Measurements from ENCODE around the gene APOL1.

Gene APOL1

GRCh38 chr22:36298601-36299000, 45.7 kb downstream of the APOL1 start:
- FAIRE-seq (no peak), DNase-seq (ENCODE audit: insufficient read length, low spot score) (no peak)
- TF ChIP-seq TAF1 (IDR thresholded peaks at IDR 0.05; ENCODE audit: low read depth, low read length) = no peak
- TF ChIP-seq POLR2AphosphoS5 (IDR thresholded peaks at IDR 0.05; ENCODE audit: low read depth, low read length) = no peak
- no peak for TF ChIP-seq PAX5 (IDR thresholded peaks at IDR 0.05; ENCODE audit: insufficient read depth, low read length, severe bottlenecking)
- TF ChIP-seq POLR2A (IDR thresholded peaks at IDR 0.05; ENCODE audit: low read depth, low read length) = no peak
- TF ChIP-seq SPI1 (IDR thresholded peaks at IDR 0.05; ENCODE audit: low read depth, low read length) = no peak
- TF ChIP-seq POU2F2 (IDR thresholded peaks at IDR 0.05; ENCODE audit: low read depth, low read length) = no peak

DNA sequence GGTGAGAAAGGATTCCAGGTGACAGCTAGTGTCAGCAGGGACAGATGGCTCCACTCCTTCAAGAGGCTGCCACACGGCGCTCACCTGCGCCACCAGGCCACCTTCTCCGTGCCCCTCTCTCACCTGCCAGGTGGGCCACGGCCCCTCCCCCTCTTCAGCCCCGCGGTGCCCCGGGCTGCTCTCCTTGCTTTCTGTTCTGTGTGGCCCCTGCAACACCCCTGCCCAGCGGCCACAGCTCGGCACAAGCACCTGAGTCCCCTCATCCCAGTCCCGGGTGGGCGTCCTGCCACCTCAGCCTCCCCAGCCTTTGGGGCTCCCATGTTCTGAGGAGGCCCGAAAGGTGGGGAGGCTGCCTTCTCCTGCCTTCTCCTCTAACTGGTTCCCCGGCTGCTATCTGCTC, 46.4 kb downstream of the APOL1 start:
- FAIRE-seq = no peak
- TF ChIP-seq PAX5 (IDR thresholded peaks at IDR 0.05; ENCODE audit: insufficient read depth, low read length, severe bottlenecking) (no peak), TAF1 (IDR thresholded peaks at IDR 0.05; ENCODE audit: low read depth, low read length) (no peak), POLR2AphosphoS5 (IDR thresholded peaks at IDR 0.05; ENCODE audit: low read depth, low read length) (no peak), POLR2A (IDR thresholded peaks at IDR 0.05; ENCODE audit: low read depth, low read length) (no peak), SPI1 (IDR thresholded peaks at IDR 0.05; ENCODE audit: low read depth, low read length) (no peak), POU2F2 (IDR thresholded peaks at IDR 0.05; ENCODE audit: low read depth, low read length) (no peak)
- no peak for DNase-seq (ENCODE audit: insufficient read length, low spot score)

- FAIRE-seq (no peak), DNase-seq (ENCODE audit: insufficient read length, low spot score) (no peak)
- no peak for TF ChIP-seq PAX5 (IDR thresholded peaks at IDR 0.05; ENCODE audit: insufficient read depth, low read length, severe bottlenecking)
- TF ChIP-seq SPI1 (IDR thresholded peaks at IDR 0.05; ENCODE audit: low read depth, low read length) = no peak
- TF ChIP-seq POU2F2 (IDR thresholded peaks at IDR 0.05; ENCODE audit: low read depth, low read length) = no peak
- TF ChIP-seq POLR2A (IDR thresholded peaks at IDR 0.05; ENCODE audit: low read depth, low read length) = no peak
- no peak for TF ChIP-seq POLR2AphosphoS5 (IDR thresholded peaks at IDR 0.05; ENCODE audit: low read depth, low read length)
- TF ChIP-seq TAF1 (IDR thresholded peaks at IDR 0.05; ENCODE audit: low read depth, low read length) = no peak
These were observed 47.0 kb downstream of the APOL1 start for GRCh38 chr22:36299911-36300310.

GRCh38 chr22:36300396-36301212, 47.7 kb downstream of the APOL1 start:
- no peak for DNase-seq (ENCODE audit: insufficient read length, low spot score)
- TF ChIP-seq POLR2A (IDR thresholded peaks at IDR 0.05; ENCODE audit: low read depth, low read length) (no peak), SPI1 (IDR thresholded peaks at IDR 0.05; ENCODE audit: low read depth, low read length) (no peak), POU2F2 (IDR thresholded peaks at IDR 0.05; ENCODE audit: low read depth, low read length) (no peak), POLR2AphosphoS5 (IDR thresholded peaks at IDR 0.05; ENCODE audit: low read depth, low read length) (no peak), PAX5 (IDR thresholded peaks at IDR 0.05; ENCODE audit: insufficient read depth, low read length, severe bottlenecking) (no peak), TAF1 (IDR thresholded peaks at IDR 0.05; ENCODE audit: low read depth, low read length) (no peak)
- no peak for FAIRE-seq

DNA sequence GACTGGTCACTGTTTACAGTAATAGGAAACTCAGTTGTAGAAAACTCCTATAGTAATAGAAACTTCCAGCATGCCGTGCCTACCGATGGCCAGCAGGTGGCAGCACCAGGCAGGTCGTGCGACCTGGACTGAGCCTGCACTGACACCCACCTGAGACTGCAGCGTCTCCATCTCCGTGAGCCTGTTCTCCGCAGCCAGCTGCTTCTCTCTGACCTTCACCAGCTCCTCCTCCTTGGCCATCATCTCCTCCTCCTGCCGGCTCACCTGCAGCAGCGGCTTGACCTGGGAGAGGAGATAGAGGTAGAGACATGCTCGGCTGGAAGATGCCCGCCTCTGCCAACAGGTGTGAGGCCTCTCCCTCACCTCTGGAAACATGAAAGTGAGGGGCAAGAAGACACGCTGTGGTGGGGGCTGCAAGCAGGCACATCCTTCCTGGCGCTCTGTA, 48.5 kb downstream of the APOL1 start:
- DNase-seq (ENCODE audit: insufficient read length, low spot score) (peak; percentile 78), FAIRE-seq (peak; percentile 99)
- TF ChIP-seq SPI1 (IDR thresholded peaks at IDR 0.05; ENCODE audit: low read depth, low read length) = no peak
- no peak; the same call in 1 of the 2 replicates for TF ChIP-seq POLR2AphosphoS5 (IDR thresholded peaks at IDR 0.05; ENCODE audit: low read depth, low read length)
- TF ChIP-seq PAX5 (IDR thresholded peaks at IDR 0.05; ENCODE audit: insufficient read depth, low read length, severe bottlenecking) = no peak

GRCh38 chr22:36301851-36302250, 48.9 kb downstream of the APOL1 start:
- no peak for TF ChIP-seq POLR2A (IDR thresholded peaks at IDR 0.05; ENCODE audit: low read depth, low read length)
- no peak for TF ChIP-seq POU2F2 (IDR thresholded peaks at IDR 0.05; ENCODE audit: low read depth, low read length)
- no peak for TF ChIP-seq SPI1 (IDR thresholded peaks at IDR 0.05; ENCODE audit: low read depth, low read length)
- TF ChIP-seq PAX5 (IDR thresholded peaks at IDR 0.05; ENCODE audit: insufficient read depth, low read length, severe bottlenecking) = no peak
- TF ChIP-seq POLR2AphosphoS5 (IDR thresholded peaks at IDR 0.05; ENCODE audit: low read depth, low read length) = no peak; the same call in 1 of the 2 replicates
- TF ChIP-seq TAF1 (IDR thresholded peaks at IDR 0.05; ENCODE audit: low read depth, low read length) = no peak
- no peak for FAIRE-seq
- DNase-seq (ENCODE audit: insufficient read length, low spot score) = no peak

DNA sequence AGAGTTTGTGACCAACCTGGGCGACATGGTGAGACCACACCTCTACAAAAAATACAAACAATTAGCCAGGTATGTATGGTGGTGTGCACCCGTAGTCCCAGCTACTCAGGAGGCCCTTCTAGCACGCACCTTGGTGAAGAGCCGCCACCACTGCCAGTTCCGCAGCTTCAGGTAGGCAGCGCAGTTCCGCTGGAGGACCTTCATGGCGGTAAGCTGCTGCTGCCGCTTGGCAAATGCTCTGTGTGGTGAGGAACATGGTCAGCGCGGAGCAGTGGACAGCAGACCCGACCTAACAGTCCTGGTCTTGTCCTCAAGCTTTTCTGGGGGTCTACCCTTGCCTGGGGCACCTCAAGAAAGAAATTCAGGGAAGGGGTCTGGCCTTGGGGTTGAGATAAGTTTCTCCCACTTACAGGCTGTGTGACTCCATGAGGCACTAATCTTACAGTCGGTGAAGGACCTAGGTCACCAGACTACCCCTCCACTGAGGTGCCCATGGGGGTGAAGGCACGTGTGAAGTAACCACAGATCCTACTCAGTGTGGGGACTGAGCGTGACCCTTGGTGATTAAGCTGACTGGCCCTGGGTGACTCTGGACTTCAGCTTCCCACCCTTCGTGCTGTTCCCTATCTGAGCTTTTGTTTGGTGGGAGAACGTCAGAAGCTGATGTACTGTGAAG, 49.6 kb downstream of the APOL1 start:
- DNase-seq (ENCODE audit: insufficient read length, low spot score) = no peak
- FAIRE-seq = no peak
- TF ChIP-seq SPI1 (IDR thresholded peaks at IDR 0.05; ENCODE audit: low read depth, low read length) (no peak), POLR2A (IDR thresholded peaks at IDR 0.05; ENCODE audit: low read depth, low read length) (no peak), POU2F2 (IDR thresholded peaks at IDR 0.05; ENCODE audit: low read depth, low read length) (no peak), PAX5 (IDR thresholded peaks at IDR 0.05; ENCODE audit: insufficient read depth, low read length, severe bottlenecking) (no peak), TAF1 (IDR thresholded peaks at IDR 0.05; ENCODE audit: low read depth, low read length) (no peak), POLR2AphosphoS5 (IDR thresholded peaks at IDR 0.05; ENCODE audit: low read depth, low read length) (no peak)

DNA sequence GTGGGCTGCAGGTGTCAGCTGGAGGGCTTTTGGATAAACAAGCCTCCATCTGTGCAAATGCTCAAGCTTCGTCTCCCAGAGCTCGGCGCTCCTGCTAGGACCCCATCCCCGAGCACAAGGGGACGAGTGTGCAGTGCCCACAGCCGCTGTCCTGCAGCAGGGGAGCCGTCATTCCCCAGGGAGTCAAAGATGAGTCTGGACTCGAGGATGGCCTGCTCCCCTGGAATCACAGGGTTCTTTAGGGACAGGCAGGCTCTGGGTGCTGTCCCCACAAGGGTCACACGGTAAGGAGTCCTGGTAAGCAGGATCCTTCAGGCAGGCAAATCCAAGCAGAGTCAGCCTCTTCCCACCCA, 50.2 kb downstream of the APOL1 start:
- FAIRE-seq (no peak), DNase-seq (ENCODE audit: insufficient read length, low spot score) (no peak)
- TF ChIP-seq POLR2AphosphoS5 (IDR thresholded peaks at IDR 0.05; ENCODE audit: low read depth, low read length) = no peak
- TF ChIP-seq POLR2A (IDR thresholded peaks at IDR 0.05; ENCODE audit: low read depth, low read length) = no peak
- TF ChIP-seq POU2F2 (IDR thresholded peaks at IDR 0.05; ENCODE audit: low read depth, low read length) = no peak
- no peak for TF ChIP-seq SPI1 (IDR thresholded peaks at IDR 0.05; ENCODE audit: low read depth, low read length)
- TF ChIP-seq PAX5 (IDR thresholded peaks at IDR 0.05; ENCODE audit: insufficient read depth, low read length, severe bottlenecking) = no peak
- TF ChIP-seq TAF1 (IDR thresholded peaks at IDR 0.05; ENCODE audit: low read depth, low read length) = no peak

GRCh38 chr22:36303874-36304273, 50.9 kb downstream of the APOL1 start:
- DNase-seq (ENCODE audit: insufficient read length, low spot score) = no peak
- TF ChIP-seq TAF1 (IDR thresholded peaks at IDR 0.05; ENCODE audit: low read depth, low read length) = no peak
- no peak for FAIRE-seq

Data from GM12891 (cell line).